HEK293 (cell line): ENCODE data around the gene PRPSAP2.

ENCODE experiments used
- CTCF ChIP-seq: fragments of 450-650 bp; formaldehyde crosslinking; IDR thresholded peaks from 2 replicates; pipeline ENCODE4 v1.5.1; 2016; ENCODE audit warnings: missing biosample characterization, missing genetic modification characterization
- TCF7L2 ChIP-seq: IDR thresholded peaks from 2 replicates; pipeline ENCODE4 v1.6.1; 2011; ENCODE audit warnings: low read depth, mild to moderate bottlenecking, inconsistent platforms, low read length, moderate library complexity, borderline replicate concordance
- TF ChIP-seq, protein P1 (sequence below): fragments of 450-650 bp; formaldehyde crosslinking; IDR thresholded peaks from 2 replicates; pipeline ENCODE4 v1.5.1; 2016; ENCODE audit warnings: missing biosample characterization, missing genetic modification characterization

GRCh38 chr17:18960241-18960665 is 102.3 kb downstream of the PRPSAP2 start:
- no peak for TF ChIP-seq CTCF (tag by site-specific recombination)
- TF ChIP-seq TCF7L2: no peak
- TF ChIP-seq, protein P1, sequence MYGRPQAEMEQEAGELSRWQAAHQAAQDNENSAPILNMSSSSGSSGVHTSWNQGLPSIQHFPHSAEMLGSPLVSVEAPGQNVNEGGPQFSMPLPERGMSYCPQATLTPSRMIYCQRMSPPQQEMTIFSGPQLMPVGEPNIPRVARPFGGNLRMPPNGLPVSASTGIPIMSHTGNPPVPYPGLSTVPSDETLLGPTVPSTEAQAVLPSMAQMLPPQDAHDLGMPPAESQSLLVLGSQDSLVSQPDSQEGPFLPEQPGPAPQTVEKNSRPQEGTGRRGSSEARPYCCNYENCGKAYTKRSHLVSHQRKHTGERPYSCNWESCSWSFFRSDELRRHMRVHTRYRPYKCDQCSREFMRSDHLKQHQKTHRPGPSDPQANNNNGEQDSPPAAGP (tag by site-specific recombination): no peak
